Parathyroid adenoma (tissue), 2 donors: ENCODE data around the gene PANX3.

Experiments used
- H2AFZ ChIP-seq: fragments of 300-600 bp; sonication (generic); one replicate; pipeline ENCODE4 v1.7.0; 2017; ENCODE audit warnings: antibody characterized with exemption, mild to moderate bottlenecking
- H3K27ac ChIP-seq: fragments of 300-600 bp; sonication (generic); one replicate; pipeline ENCODE4 v1.7.0; 2017
- H3K27me3 ChIP-seq: fragments of 300-600 bp; sonication (generic); one replicate; pipeline ENCODE4 v1.7.0; 2017; ENCODE audit warnings: low read length; ENCODE audit not compliant: control insufficient read depth, insufficient read depth
- H3K36me3 ChIP-seq: fragments of 300-600 bp; sonication (generic); one replicate; pipeline ENCODE4 v1.7.0; 2017; ENCODE audit warnings: low read length; ENCODE audit not compliant: control insufficient read depth, insufficient read depth
- H3K4me1 ChIP-seq: fragments of 300-600 bp; sonication (generic); one replicate; pipeline ENCODE4 v1.7.0; 2017; ENCODE audit warnings: control low read depth
- H3K4me2 ChIP-seq: fragments of 300-600 bp; sonication (generic); one replicate; pipeline ENCODE4 v1.7.0; 2017; ENCODE audit warnings: low read length
- H3K4me3 ChIP-seq: fragments of 300-600 bp; sonication (generic); one replicate; pipeline ENCODE4 v1.7.0; 2017; ENCODE audit warnings: low read depth, low read length
- H3K79me2 ChIP-seq: fragments of 300-600 bp; sonication (generic); one replicate; pipeline ENCODE4 v1.7.0; 2017; ENCODE audit warnings: control low read depth
- H3K9ac ChIP-seq: fragments of 300-600 bp; sonication (generic); one replicate; pipeline ENCODE4 v1.7.0; 2017; ENCODE audit warnings: mild to moderate bottlenecking
- H3K9me3 ChIP-seq: fragments of 300-600 bp; sonication (generic); one replicate; pipeline ENCODE4 v1.7.0; 2017; ENCODE audit warnings: low read length; ENCODE audit not compliant: control insufficient read depth
- CTCF ChIP-seq: fragments of 300-600 bp; sonication (generic); IDR thresholded peaks from one replicate; pipeline ENCODE4 v1.7.0; 2017; ENCODE audit warnings: antibody characterized with exemption, mild to moderate bottlenecking
- donor health status: primary hyperparathyroidism.

Gene PANX3

DNA sequence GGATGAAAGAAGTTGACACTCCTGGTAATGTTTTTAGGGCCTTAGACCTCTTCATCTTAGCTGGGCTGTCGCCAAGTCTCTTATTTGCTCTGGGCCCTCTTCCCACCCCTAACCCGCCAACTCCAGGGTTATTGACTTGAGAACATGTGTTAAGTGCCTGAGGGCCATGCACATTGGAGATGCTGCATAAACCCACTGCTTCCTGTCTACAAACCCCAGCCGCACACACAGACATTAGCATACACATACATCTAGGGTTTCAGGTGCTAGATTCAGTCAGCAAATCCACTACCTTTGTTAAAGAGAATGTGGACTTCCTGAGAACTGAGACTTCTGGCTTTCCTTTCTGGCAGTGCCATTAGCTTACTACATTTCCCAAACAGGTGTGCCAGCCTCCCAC lies 817 bp downstream of the PANX3 start:
- Histone ChIP-seq H3K9ac (no peak overlapping the region), H3K4me1 (no peaks in the 10 kb centered on the region), H3K36me3 (no peaks in the 10 kb centered on the region), H3K4me3 (no peak overlapping the region), H3K27ac (no peak overlapping the region), H3K79me2 (no peaks in the 10 kb centered on the region), H3K9me3 (no peaks in the 10 kb centered on the region), H3K27me3 (no peaks in the 10 kb centered on the region), H3K4me2 (no peak overlapping the region), H2AFZ (no peak overlapping the region)
- no peak for TF ChIP-seq CTCF

DNA sequence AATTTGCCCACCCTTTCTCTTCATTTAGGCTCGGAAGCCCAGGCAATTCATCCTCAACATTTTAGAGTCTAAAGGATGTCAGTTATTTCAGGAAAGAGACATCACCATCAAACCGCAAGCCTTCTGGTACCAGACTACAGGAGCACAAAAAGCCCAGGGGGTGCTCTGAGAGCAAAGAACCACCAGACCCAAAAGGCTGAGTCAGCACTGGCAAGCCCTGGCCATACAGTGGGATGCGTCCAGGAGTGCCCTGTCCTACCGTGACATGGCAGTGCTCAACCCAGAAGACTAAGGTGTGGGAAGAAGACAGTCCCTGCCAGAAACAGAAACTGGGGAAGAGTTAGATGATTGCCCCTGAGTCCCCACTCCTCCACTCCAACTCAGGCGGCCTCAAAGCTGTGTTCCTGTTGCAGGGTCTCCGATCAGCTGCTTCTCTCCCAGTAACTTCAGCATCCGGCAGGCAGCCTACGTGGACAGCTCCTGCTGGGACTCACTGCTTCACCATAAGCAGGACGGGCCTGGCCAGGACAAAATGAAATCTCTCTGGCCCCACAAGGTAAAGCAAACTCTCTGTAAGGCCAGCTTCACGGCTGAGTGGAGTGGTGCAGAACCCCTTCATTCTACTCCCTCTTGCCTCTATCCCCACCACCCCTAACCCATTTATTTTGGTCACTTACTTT lies 1.5 kb downstream of the PANX3 start:
- no peaks in the 10 kb centered on the region for H3K4me1 ChIP-seq
- H3K27ac ChIP-seq = no peak overlapping the region
- no peak for TF ChIP-seq CTCF
- no peaks in the 10 kb centered on the region for H3K36me3 ChIP-seq
- no peak overlapping the region for H3K4me2 ChIP-seq
- no peaks in the 10 kb centered on the region for H3K9me3 ChIP-seq
- no peaks in the 10 kb centered on the region for H3K27me3 ChIP-seq
- H2AFZ ChIP-seq = no peak overlapping the region
- H3K9ac ChIP-seq = no peak overlapping the region
- no peak overlapping the region for H3K4me3 ChIP-seq
- H3K79me2 ChIP-seq = no peaks in the 10 kb centered on the region

DNA sequence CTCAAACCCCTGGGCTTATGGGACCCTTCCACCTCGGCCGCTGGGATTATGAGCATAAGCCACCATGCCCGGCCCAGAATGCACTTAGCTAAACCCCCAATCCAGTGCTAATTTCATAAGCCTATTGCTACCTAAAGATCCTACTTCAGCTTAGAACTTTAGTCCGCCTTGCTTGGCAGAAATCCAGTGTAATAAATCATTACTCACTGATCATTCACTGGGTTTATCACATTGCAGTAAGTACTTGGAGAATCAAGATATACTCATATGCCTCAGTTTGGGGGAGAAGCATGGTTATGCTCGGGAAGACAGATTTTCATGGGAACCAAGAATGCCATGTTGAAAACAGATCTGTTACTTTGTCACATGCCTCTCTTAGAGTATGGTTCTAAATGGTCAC lies 7.6 kb downstream of the PANX3 start:
- no peak overlapping the region for H3K4me2 ChIP-seq
- H3K4me1 ChIP-seq = peaks cover 6% of the 10 kb centered on the region
- no peak overlapping the region for H3K27ac ChIP-seq
- no peak overlapping the region for H2AFZ ChIP-seq
- no peak for TF ChIP-seq CTCF
- H3K36me3 ChIP-seq = no peaks in the 10 kb centered on the region
- no peaks in the 10 kb centered on the region for H3K9me3 ChIP-seq
- no peak overlapping the region for H3K9ac ChIP-seq
- no peaks in the 10 kb centered on the region for H3K27me3 ChIP-seq
- no peak overlapping the region for H3K4me3 ChIP-seq
- H3K79me2 ChIP-seq = no peaks in the 10 kb centered on the region

- peak within 1 kb of the TSS; percentile 53 for H3K9ac ChIP-seq
- peaks cover 8% of the 10 kb centered on the region for H3K4me1 ChIP-seq
- H3K27ac ChIP-seq = peak within 1 kb of the TSS; percentile 91
- H2AFZ ChIP-seq = peak within 1 kb of the TSS; percentile 96
- no peaks in the 10 kb centered on the region for H3K9me3 ChIP-seq
- TF ChIP-seq CTCF = no peak
- peak within 1 kb of the TSS; percentile 80 for H3K4me3 ChIP-seq
- H3K27me3 ChIP-seq = no peaks in the 10 kb centered on the region
- H3K36me3 ChIP-seq = no peaks in the 10 kb centered on the region
- peaks cover 7% of the 10 kb centered on the region for H3K79me2 ChIP-seq
- peak within 1 kb of the TSS; percentile 72 for H3K4me2 ChIP-seq
Measured at GRCh38 chr11:124622531-124623451, 11.6 kb downstream of the PANX3 start, which contains the start of gene TBRG1. Gene TBRG1 (plus strand): TSS chr11:124622864. CDS start chr11:124623084, 220 bp downstream.
